ENCODE measurements around the gene PIP4K2A.

The PIP4K2A gene

GRCh38 chr10:22676435-22676834 is 37.9 kb downstream of the PIP4K2A start:
- TF ChIP-seq, protein P1, sequence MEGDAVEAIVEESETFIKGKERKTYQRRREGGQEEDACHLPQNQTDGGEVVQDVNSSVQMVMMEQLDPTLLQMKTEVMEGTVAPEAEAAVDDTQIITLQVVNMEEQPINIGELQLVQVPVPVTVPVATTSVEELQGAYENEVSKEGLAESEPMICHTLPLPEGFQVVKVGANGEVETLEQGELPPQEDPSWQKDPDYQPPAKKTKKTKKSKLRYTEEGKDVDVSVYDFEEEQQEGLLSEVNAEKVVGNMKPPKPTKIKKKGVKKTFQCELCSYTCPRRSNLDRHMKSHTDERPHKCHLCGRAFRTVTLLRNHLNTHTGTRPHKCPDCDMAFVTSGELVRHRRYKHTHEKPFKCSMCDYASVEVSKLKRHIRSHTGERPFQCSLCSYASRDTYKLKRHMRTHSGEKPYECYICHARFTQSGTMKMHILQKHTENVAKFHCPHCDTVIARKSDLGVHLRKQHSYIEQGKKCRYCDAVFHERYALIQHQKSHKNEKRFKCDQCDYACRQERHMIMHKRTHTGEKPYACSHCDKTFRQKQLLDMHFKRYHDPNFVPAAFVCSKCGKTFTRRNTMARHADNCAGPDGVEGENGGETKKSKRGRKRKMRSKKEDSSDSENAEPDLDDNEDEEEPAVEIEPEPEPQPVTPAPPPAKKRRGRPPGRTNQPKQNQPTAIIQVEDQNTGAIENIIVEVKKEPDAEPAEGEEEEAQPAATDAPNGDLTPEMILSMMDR (IDR thresholded peaks at IDR 0.05), result no peak

DNA sequence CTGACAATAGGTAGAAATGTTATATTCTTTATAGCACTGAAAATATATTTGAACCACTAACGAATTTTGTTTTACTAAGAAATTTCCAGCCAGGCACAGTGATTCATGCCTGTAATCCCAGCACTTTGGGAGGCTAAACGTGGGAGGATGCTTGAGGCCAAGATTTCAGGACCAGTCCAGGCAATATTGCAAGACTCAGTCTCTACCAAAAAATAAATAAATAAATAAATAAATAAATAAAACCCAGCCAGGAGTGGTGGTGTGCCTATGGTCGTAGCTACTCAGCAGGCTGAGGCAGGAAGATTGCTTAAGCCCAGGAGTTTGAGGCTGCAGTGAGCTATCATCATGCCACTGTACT is 39.8 kb downstream of the PIP4K2A start:
- TF ChIP-seq, protein P1 (IDR thresholded peaks at IDR 0.05), result no peak

DNA sequence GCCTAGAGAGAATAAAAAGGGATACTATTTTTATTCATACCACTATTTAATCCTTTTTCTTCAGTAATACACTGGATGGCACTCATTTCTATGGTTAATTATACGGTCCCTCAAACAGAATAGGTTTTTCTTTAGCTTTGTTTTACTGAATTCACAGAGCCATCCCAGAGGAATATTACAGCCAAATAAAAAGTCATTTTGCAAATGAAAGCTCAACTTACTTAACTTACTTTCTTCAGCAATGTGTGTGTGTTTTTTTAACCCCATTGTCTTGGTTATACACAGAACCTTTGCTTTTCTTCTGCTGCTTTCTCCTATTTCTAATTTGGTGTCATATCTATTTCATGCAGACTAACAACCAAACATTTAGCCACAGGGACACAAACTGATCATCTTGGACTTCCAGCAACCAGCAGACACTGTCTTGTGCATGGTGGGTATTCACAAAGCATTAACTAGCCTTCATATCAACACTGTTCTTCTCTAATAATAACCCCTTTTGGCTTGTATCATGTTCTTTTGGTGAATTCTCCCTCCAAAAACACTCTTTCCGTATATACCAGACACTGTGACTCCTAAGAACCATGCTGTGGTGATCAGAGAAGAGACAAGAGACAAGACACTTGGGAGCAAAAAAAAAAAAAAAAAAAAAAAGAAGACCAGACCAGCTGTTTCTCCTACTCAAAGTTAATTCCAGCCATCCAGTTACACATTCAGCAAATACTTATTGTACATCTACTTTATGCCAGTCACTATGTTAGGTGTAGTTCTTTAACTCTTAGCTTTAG is 40.4 kb downstream of the PIP4K2A start:
- TF ChIP-seq, protein P1 (IDR thresholded peaks at IDR 0.05), result no peak

- TF ChIP-seq, protein P1 (IDR thresholded peaks at IDR 0.05), result no peak
These were observed 41.3 kb downstream of the PIP4K2A start for GRCh38 chr10:22673091-22673392.

DNA sequence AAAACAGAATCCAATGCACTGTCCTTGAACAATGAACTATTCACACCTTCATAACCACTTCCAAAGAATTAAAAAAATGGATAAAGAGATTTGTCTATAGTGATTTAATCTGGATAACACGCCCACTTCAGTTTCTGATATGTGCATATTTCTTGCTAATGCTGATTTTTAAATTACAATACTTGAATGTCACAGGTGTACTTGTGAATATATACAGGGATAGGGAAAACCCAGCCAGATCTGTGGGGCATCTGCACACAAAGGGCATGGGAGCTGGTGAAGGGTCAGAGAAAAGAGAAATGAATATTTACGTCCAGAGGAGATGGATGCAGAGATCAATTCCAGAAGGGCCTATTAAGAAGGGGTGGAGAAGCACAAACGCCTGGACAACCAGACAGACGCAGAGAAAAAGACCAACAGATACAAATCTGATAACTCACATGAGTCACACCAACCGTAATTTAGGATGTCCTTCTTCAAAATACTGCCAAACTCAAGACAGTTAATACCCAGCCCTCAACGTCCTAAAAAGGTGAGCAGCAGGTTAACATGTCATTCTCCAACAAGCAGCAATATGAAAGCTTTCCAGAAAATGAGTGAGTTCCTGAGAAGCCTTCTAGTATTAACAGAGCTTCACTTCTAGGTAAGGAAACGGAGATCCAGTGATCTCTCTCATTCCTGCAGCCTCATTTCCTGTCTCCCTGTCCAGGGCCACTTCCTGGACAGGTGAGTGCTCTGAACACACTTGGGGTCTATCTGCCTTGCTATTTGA is 41.9 kb downstream of the PIP4K2A start:
- TF ChIP-seq, protein P1 (IDR thresholded peaks at IDR 0.05), result no peak

GRCh38 chr10:22670788-22671187 is 43.6 kb downstream of the PIP4K2A start:
- TF ChIP-seq, protein P1 (IDR thresholded peaks at IDR 0.05), result no peak

DNA sequence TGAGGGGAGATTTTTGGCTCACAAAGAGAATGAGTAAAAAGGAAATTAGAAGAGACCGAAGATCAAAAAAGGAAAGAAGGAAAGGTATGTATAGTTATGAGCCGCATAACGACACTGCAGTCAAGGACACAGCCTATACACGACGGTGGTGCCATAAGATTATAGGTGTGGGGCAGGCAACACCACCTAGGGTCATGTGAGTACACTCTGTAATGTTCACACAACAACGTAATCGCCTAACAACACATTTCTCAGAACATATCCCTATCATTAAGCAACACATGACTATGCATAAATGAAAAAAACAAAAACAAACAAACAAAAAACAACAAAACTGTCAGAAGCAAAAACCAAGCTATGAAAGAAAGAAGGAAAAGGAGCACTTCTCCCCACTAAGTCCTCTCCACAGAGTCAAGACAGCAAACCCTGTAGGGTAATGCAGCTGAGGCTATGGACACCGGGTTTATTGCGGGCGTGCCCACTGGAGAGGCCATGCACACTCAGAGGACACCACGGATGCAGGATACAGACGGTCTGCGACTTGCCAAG is 45.1 kb downstream of the PIP4K2A start:
- TF ChIP-seq, protein P1 (IDR thresholded peaks at IDR 0.05), result no peak

All from LNCAP (cell line).